ENCODE measurements around the gene FBXW5. TPM values are rescaled to one million over a fixed set of nuclear protein-coding genes. Genes with fewer than 3 reads are reported as not detected.
A peak's percentile ranks its signal among the peaks of the same experiment; 100 is the strongest.

Gene FBXW5
- total RNA-seq, 1 experiment from 2014 or later: 70.5 TPM

- TF ChIP-seq E2F1 (CRISPR knock-in tag; IDR thresholded peaks at IDR 0.05) (no peak; the same call in 1 of the 2 replicates), STAT6 (CRISPR knock-in tag; conservative IDR thresholded peaks at IDR 0.05; ENCODE audit: low read depth) (no peak), ZNF232 (CRISPR knock-in tag; IDR thresholded peaks at IDR 0.05) (no peak), ATF3 (CRISPR knock-in tag; conservative IDR thresholded peaks at IDR 0.05) (no peak), SMAD3 (CRISPR knock-in tag; IDR thresholded peaks at IDR 0.05; ENCODE audit: borderline replicate concordance) (no peak), NFYB (CRISPR knock-in tag; conservative IDR thresholded peaks at IDR 0.05; ENCODE audit: low read depth) (peak; percentile 100), SOX15 (CRISPR knock-in tag; IDR thresholded peaks at IDR 0.05) (no peak), SP1 (CRISPR knock-in tag; conservative IDR thresholded peaks at IDR 0.05) (peak; percentile 80; the same call in 1 of the 2 replicates), KAT7 (CRISPR knock-in tag; IDR thresholded peaks at IDR 0.05; ENCODE audit: borderline replicate concordance) (no peak), FOXK1 (CRISPR knock-in tag; IDR thresholded peaks at IDR 0.05) (no peak; the same call in 1 of the 2 replicates), ETV6 (CRISPR knock-in tag; IDR thresholded peaks at IDR 0.05) (peak; percentile 78; the same call in 1 of the 2 replicates), NFE2L1 (CRISPR knock-in tag; IDR thresholded peaks at IDR 0.05) (no peak; the same call in 1 of the 2 replicates), SMAD4 (CRISPR knock-in tag; IDR thresholded peaks at IDR 0.05) (no peak), ARID4B (CRISPR knock-in tag; IDR thresholded peaks at IDR 0.05; ENCODE audit: borderline replicate concordance) (peak; percentile 58; the same call in 1 of the 2 replicates), ZNF416 (CRISPR knock-in tag; IDR thresholded peaks at IDR 0.05) (no peak), TEAD1 (CRISPR knock-in tag; IDR thresholded peaks at IDR 0.05) (no peak), CREB1 (CRISPR knock-in tag; IDR thresholded peaks at IDR 0.05) (no peak), NR2C2 (CRISPR knock-in tag; IDR thresholded peaks at IDR 0.05) (no peak), E2F5 (CRISPR knock-in tag; IDR thresholded peaks at IDR 0.05) (0 out of 2 replicates have a peak, but pooled peaks have one; percentile 38), ZNF396 (CRISPR knock-in tag; IDR thresholded peaks at IDR 0.05; ENCODE audit: borderline replicate concordance) (no peak), OVOL2 (CRISPR knock-in tag; IDR thresholded peaks at IDR 0.05; ENCODE audit: borderline replicate concordance) (no peak), FOXP1 (CRISPR knock-in tag; IDR thresholded peaks at IDR 0.05; ENCODE audit: borderline replicate concordance) (peak; percentile 56; the same call in 1 of the 2 replicates)
- TF ChIP-seq, protein P1, sequence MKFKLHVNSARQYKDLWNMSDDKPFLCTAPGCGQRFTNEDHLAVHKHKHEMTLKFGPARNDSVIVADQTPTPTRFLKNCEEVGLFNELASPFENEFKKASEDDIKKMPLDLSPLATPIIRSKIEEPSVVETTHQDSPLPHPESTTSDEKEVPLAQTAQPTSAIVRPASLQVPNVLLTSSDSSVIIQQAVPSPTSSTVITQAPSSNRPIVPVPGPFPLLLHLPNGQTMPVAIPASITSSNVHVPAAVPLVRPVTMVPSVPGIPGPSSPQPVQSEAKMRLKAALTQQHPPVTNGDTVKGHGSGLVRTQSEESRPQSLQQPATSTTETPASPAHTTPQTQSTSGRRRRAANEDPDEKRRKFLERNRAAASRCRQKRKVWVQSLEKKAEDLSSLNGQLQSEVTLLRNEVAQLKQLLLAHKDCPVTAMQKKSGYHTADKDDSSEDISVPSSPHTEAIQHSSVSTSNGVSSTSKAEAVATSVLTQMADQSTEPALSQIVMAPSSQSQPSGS (CRISPR knock-in tag; IDR thresholded peaks at IDR 0.05; ENCODE audit: borderline replicate concordance, low read depth): no peak
- TF ChIP-seq, protein P2, sequence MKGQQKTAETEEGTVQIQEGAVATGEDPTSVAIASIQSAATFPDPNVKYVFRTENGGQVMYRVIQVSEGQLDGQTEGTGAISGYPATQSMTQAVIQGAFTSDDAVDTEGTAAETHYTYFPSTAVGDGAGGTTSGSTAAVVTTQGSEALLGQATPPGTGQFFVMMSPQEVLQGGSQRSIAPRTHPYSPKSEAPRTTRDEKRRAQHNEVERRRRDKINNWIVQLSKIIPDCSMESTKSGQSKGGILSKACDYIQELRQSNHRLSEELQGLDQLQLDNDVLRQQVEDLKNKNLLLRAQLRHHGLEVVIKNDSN (CRISPR knock-in tag; IDR thresholded peaks at IDR 0.05): peak; percentile 99
- TF ChIP-seq, protein P3, sequence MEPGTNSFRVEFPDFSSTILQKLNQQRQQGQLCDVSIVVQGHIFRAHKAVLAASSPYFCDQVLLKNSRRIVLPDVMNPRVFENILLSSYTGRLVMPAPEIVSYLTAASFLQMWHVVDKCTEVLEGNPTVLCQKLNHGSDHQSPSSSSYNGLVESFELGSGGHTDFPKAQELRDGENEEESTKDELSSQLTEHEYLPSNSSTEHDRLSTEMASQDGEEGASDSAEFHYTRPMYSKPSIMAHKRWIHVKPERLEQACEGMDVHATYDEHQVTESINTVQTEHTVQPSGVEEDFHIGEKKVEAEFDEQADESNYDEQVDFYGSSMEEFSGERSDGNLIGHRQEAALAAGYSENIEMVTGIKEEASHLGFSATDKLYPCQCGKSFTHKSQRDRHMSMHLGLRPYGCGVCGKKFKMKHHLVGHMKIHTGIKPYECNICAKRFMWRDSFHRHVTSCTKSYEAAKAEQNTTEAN (CRISPR knock-in tag; IDR thresholded peaks at IDR 0.05): no peak; the same call in 1 of the 2 replicates
Observed at GRCh38 chr9:136949817-136950655, 5.5 kb upstream of the FBXW5 start (continued).

Data from WTC11 (cell line).